Stimulated activated CD8-positive, alpha-beta memory T cell treated with anti-CD3 and anti-CD28 coated beads, Interleukin-12 subunit alpha, Interleukin-12 subunit beta, amount 100 ng/mL, for 4 hours (primary cell): ENCODE measurements around the gene CFAP54.
"Not testable (repeated sequence)": the region's sequence is repeated elsewhere in the genome, so short reads cannot be mapped to it uniquely, and the experiment has no call there.

ENCODE experiments used
- DNase-seq: peaks from one replicate; pipeline ENCODE4 v3.0.0-alpha.2; 2020; ENCODE audit warnings: low read depth

Gene CFAP54

DNA sequence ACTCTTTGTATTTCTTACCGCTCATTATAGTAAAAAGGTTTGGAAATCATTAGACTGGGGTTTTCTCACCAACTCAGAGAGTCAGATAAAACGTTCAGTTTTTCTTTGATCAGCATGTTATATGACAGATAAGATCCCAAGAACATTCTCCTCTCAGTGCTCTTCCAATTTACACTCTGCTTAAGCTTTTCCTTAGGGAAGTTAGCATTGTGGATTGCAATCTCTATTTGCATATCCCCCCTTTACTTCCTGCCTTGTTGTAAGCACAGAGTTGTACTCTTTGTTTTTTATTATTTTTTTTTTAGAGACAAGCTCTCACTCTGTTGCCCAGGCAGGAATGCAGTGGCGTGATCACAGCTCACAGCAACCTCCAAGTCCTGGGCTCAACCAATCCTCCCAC lies 11.4 kb upstream of the CFAP54 start:
- DNase-seq, result no peak

DNA sequence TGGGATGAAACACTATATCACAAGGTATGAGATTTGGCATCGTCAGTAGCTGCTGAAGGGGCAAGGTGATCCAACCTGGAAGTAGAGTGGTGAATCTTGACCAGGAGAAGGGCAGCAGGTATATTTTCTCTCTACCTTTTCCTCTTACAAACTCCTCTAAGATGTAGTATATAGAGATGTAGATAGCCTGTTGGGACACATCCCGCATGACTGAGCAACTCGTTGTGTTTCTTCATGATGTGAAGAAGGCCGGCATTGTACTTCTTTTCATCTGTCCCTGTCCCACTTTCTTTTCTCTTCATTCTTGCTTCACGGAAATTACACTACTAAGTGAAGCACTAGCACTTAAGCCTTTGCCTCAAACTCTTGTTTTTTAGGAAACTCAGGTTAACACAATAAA lies 7.3 kb upstream of the CFAP54 start:
- no peak for DNase-seq

DNA sequence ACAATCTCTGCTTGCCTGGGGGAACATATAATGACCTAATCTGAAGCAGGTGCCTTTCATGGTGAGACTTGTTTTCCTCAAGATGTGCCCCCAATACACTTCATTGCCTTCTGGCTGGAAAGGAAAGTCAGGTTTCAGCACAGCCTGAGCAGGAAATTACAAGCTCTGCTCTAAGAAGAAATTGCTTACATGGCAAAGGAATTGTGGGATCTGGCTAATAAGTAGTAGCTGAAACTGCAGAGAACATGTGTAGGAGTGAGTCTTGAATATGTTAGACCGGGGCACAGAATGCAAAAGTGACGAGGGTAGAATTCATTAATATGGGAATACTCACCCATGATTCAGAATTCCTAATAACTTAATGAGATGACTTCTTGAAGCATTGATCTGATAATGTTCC lies 6.3 kb upstream of the CFAP54 start:
- no peak for DNase-seq

DNA sequence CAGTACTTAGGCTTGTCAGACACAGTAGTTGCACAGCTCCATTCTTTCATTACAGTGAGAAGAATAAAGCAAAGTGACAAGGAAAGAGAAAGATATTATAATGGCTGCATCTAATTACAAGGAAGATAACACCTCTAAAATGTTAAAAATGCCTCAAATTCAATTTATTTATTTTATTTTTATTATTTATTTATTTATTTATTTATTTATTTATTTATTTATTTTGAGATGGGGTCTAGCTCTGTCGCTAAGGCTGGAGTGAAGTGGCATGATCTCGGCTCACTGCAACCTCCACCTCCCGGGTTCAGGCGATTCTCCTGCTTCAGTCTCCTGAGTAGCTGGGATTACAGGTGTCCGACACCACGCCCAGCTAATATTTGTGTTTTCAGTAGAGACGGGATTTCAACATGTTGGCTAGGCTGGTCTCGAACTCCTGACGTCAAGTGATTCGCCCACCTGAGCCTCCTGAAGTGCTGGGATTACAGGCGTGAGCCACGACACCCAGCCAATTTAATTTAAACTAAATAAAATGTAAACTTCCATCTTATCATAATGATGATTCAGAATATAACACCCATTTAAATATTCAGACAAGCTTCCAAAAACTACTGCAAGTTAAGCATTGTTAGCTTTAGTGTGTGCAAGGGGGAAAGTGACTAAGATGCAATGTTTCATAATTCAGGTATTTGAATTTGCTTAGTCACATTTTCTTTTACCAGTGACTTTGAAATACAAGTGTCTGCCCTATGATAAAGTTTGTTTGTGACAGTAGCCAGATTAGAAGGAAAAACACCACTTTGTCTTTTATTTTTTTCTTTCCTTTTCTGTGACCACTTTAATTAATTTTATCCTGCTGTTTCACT lies 2.4 kb upstream of the CFAP54 start:
- no peak for DNase-seq

DNA sequence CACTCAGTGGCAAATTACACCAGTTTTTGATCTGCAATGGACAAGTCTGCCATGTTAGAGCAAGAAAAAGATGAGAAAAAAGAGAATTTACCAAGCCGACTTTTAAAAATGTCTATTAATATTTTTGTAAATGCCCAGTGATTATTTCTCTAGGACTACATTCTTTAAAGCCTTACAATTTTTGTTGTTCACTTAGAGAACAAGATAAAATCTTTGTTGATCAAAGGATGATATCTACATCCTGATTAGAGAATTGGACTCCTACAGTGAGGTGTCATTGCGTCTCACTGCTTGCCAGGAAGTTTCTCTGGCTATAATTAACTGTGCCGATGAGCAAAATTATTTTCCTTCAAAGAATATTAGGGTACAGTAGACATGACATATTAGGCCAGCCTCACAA lies 1.7 kb upstream of the CFAP54 start:
- DNase-seq, result no peak

DNA sequence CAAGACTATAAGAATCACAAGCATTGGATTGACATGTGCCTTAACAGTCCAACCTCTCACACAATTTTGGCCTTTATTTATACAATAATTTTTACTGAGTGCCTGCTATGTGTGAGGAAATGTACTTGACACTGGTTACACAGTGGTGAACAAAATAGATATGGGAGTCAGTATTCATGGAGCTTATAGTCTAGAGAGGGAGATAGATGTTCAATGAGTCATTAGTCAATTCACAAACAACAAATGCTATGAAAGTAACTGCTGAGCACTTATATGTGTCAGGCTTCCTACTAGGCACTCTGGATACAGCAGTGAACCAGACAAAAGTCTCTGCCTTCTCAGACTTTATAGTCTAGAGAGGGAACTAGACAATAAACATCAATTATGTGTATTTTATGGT lies 3.7 kb downstream of the CFAP54 start:
- DNase-seq, result no peak

DNA sequence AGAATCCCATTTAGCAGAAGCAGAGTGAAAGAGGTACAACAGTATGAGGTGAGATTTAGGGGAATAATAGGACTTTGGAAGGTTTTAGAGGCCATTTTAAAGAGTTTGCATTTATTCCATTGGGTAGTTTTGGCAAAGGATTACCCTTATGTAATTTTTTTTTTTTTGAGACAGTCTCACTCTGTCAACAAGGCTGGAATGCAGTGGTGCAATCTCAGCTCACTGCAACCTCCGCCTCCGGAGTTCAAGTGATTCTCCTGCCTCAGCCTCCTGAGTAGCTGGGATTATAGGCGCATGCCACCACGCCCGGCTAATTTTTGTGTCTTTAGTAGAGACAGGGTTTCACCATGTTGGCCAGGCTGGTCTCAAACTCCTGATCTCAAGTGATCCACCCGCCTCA lies 4.8 kb downstream of the CFAP54 start:
- not testable (repeated sequence) for DNase-seq

DNA sequence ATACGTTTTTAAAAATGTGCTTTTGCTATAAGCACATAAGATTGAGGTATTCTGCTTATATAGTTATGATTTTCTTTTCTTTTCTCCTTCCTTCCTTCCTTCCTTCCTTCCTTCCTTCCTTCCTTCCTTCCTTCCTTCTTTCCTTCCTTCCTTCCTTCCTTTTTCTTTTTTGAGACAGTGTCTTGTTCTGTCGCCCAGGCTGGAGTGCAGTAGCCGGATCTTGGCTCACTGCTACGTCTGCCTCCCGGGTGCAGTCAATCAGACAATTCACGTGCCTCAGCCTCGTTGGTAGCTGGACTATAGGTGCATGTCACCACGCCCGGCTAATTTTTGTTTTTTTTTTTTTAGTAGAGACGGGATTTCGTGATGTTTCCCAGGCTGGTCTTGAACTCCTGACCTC lies 5.8 kb downstream of the CFAP54 start:
- no peak for DNase-seq

DNA sequence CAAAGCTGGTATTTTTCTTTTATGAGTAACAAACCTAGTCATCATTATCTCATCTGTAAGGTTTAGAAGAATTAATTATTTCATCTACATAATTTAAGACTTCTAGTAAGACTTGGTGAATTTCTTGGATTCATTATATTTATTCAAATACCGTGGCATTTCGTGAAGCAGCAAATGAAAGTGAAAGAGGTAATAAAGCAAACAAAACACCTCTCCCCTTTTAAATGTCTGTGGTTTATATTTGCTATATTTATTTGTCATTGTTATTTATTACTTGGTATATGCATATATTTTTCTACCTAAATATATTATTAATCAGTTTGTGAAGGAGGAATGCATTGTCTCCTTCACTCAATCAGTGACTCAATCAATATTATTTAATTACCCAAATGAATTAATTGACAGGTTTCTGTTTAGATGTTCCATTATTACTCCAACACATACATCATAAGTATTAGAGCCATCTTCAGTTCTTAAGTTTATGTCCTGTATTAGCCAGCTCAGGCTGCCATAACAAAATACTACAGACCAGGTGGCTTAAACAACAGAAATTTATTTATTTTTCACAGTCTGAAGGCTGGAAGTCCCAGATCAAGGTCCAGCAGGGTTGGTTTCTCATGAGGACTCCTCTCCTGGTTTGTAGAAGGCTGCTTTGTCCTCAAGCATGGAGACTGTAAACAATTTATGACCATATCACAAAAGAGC lies 6.6 kb downstream of the CFAP54 start:
- no peak for DNase-seq

DNA sequence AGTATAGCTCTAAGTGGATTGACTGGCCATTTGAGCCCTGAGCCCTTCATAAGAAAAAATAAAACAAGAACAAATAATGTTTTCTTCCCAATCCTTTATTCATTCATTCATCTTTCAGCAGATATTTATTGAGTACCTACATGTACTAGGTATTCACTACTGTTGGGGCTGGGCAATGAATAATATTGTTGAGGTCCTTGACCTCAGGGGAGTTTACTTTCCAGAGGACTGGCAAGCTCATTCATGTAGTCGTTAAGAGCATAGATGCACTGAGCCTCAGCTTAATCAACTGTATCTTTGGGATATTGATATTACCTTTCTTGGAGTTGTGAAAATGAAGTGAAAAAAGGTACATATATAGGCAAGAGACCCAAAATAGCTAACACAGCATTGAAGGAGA lies 7.6 kb downstream of the CFAP54 start:
- DNase-seq, result no peak

DNA sequence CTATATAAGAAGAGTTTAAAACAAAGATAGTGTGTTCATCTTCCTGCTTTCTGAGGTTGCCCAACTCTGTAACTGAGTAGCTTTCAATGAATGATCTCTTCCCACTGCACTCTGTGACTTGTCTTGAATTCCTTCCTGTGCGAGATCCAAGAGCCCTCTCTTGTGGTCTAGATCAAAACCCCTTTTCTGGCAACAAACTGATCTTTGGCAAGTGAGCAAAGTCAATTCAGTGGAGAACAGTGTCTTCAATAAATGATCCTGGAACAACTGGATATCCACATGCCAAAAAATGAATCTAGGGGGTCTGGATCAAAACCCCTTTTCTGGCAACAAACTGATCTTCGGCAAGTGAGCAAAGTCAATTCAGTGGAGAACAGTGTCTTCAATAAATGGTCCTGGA lies 8.5 kb downstream of the CFAP54 start:
- DNase-seq, result no peak

DNA sequence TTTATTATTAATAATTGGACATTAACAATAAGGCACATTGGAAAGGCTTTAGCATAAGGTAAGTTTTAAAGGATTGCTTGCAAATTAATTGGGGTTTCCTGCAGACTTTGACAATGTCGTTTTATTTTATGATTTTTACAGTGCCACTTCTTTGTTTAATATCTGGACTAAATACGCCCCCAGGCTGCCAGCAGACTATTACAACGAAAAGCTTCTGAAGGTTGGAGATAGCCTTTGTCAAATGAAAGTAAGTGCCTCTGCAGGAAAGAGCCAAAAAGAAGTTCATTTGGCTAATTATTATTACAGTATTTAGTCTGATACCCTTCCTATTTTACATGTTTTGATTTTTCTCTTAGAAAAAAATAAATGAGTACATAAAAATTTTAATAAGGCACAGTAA lies 11.3 kb downstream of the CFAP54 start:
- DNase-seq, result no peak

DNA sequence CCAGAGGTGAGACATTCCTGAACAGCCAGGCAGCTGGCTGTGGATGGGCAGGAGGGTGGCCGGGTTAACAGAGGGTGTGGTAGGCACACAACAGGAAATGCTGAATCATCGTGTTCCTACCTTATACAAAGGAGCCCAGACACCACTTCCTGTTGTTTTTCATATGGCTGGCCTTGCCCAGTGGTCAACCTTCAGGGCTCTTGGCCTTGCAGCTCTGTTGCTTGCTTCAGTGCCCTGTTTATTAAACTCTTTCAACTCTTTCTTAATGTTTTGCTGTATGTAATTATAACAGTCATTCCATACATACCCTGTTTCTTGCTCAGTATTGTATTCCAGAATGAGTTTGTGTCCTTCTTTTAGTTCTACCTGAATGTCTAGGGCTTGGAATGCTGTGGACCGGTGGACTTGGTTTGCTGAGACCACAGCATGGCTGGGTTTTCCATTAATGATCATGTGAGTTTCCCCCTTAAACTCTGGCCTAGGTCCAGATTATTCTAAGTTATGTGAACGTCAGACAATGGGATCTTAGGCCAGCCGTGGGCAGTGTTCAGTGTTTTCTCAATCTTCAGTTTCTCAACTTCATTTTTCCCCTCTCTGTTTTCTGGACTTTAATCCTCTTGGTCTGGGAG lies 11.9 kb downstream of the CFAP54 start:
- DNase-seq, result no peak

DNA sequence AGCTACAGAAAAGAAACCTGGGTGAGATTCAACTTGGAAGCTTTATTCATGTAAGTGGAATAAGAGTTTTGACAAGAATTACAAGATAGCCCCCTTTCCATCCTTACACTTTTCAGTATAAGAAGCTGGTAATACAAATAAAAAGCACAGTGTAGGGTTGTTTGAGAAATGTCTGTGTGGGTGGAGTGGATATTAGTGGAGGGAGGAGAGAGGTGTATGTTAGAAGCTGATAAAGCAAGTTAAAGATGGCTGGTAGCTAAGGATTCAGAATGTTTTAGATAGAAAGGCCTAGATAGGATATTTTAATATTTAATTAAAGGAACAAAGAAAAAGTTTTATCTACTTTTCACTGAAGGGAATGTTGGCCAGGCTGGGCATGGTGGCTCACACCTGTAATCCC lies 12.5 kb downstream of the CFAP54 start:
- DNase-seq, result no peak

DNA sequence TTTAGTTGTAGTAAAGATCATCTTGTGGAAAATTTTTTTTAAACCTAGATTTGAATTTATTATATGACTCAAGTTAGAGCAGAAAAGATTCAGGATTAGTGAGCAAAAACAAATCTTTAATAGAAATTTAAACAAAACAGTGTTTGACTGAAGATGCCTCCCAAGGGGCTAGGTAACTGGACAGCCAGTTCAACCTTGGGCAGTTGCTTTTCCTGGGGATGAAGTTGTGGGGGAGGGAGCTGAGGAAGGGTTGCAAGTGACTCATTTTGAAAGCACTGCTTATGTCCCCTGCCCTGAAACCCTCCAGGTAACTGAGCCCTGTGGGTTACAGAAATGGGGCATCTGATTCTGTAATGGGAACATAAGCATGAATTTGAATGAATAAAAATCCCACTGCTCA lies 13.1 kb downstream of the CFAP54 start:
- no peak for DNase-seq

DNA sequence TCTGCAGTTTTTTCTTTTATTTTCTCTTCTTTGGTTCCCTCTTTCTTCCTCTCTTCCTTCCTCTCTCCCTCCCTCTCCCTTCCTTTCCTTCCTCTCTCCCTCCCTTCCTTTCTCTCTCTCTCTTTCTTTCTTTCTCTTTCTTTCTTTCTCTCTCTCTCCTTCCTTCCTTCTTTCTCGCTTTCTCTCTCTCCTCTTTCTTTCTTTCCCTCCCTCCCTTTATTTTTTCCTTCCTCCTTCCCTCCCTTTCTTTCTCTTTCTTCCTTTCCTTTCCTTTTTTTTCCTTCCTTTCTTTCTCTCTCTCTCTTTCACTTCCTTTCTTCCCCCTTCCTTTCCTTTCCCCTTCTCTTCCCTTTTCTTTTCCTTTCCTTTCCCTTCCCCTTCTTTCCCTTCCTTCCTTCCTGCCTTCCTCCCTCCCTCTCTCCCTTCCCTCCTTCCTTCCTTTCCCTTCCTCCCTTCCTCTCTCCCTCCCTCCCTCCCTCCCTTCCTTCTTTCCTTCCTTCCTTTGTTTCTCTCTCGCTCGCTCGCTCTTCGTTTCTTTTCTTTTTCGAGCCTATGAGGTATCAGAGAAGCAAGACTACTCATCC lies 13.7 kb downstream of the CFAP54 start:
- no peak for DNase-seq

DNA sequence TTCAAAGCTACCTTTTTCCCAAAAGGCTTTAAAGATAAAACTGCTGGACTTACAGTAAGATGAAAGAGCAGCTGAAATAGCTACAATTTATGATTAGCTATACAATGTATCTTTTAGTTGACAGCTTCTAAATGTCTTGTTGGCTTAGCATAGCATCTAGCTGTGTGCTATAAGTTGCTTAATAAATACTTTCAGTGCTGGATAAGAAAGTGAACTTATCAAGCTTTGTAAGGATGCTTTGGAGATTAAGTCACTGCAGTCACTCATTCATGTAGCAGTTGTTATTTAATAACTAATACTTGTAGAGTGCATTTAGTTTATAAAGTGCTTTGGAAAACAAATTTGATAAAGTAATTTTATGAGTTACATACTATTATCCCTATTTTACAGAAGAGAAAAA lies 14.6 kb downstream of the CFAP54 start:
- no peak for DNase-seq

DNA sequence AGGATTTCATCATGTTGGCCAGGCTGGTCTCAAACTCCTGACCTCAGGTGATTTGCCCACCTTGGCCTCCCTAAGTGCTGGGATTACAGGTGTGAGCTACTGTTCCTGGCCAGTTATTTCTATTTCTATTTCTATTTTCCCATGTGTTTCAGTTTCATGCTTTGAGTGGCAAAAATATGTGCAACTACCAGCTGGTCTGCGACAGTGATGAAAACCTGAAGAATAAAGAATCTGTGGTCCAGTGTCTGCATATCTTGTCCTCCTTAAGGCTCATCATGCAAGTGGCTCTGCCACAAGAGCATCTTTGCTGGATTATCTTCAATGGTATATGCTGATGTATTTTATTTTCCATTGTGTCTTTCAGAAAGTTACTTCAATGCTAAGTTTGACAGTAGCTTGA lies 17.4 kb downstream of the CFAP54 start:
- no peak for DNase-seq

DNA sequence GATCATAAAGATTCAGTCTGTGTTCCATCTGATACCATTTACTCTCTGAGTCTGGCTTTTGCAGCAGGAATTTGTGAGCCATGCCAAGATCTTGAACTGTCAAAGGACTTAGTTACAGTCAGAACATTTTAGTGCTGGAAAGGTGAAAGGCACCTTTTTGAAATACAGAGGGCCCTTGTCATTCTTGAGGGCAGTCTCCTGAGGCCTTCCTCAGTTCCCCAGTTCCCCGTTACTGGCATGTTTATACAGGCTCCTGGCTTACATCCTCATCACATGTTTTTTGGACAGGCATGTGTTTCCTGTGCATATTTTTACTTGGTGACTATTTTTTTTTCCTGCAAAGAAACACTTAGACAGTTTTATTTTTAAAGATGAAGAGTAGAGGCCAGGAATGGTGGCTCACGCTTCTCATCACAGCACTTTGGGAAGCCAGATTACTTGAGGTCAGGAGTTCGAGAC lies 21.0 kb downstream of the CFAP54 start:
- no peak for DNase-seq

DNA sequence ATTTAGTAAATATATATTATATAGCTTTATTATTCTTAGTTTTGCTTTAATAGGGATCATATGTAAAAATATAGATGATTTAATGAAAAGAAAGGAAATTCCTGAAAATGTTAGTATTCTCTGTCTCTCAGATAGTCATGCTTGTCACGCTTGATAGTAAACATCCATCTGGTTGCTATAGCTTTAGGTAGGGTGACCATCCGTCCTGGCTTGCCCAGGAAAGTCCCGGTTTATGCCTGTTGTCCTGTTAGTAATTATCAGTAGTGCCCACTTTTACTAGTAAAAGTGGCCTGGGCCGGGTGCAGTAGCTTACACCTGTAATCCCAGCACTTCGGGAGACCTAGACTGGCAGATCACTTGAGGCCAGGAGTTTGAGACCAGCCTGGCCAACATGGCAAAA lies 23.8 kb downstream of the CFAP54 start:
- DNase-seq, result no peak

DNA sequence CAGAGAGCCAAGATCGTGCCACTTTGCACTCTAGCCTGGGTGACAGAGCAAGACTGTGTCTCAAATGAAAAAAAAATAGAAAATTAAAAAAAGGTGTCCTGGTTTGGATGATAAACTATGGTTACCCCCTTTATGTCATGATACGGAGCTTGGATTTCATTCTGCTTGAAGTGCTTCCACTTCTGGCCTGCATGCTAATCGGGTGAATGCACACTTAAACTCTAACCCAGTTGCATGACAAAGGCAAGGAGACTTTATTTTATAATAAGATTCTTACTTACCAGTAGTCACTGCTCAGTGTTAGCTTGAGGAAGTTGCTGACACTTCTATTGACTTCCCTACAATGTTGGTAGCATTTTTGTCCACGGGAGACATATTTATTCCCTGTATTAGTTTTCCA lies 24.3 kb downstream of the CFAP54 start:
- no peak for DNase-seq

DNA sequence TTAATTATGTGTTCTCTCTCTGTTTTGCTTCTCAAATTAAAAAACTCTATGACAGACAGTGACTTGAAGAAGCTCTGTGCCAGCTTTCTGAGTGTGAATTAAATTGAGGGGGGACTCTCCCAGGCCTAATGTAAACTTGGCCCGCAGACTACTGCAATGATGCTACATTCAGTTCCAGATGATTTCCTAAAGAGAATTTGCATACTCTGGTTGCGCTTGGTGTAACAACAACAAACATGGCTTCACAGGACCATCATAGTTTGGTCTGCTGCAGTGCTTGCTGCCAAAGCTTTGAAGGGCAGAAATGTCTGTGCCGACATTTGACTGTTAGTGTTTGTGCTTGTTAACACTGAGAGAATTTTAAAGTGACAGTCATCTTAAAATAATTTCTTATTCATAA lies 25.0 kb downstream of the CFAP54 start:
- DNase-seq, result no peak
